ENCODE measurements around the gene TEX2.
"Not testable (repeated sequence)": the region's sequence is repeated elsewhere in the genome, so short reads cannot be mapped to it uniquely, and the experiment has no call there.

Gene TEX2

DNA sequence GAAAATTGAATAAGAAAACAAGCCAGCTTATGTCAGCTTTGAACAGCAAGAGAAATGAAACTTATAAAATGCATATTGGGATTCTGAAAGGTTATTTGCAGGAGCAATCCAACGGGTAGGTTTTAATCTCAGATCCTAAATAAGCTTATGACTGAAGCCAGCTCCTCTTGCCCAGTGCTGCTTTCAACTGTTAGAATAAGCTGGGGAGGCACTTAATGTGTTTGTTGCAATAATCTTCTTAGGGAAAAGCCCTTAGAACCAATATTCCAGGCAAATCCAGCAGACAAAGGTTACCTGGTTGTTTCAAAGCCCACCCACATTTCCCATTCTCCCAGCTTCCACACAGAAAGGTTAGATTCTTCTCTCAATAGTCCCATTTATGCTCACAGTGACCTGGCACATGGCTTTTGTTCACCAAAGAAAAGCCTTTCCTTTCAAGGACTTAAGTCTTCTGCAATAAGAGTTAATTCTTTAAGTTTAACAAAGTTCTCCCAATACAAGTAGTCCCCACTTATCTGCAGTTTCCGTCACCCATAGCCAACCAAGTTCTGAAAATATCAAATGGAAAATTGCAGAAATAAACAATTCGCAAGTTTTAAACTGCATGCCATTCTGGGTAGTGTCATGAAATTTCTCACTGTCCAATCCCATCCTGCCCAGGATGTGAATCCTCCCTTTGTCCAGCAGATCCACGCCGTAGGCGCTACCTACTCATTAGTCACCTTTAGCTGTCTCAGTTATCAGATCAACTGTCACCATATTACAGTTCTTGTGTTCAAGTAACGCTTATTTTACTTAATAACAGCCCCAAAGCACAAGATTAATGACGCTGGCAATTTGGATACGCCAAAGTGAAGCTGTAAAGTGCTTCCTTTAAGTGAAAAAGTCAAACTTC is 5.9 kb downstream of the TEX2 start:
- H3K4me3 ChIP-seq (ENCODE audit: low read length) = no peak overlapping the region
- TF ChIP-seq ZNF274 (IDR thresholded peaks at IDR 0.05; ENCODE audit: low read depth, low read length) = no peak

DNA sequence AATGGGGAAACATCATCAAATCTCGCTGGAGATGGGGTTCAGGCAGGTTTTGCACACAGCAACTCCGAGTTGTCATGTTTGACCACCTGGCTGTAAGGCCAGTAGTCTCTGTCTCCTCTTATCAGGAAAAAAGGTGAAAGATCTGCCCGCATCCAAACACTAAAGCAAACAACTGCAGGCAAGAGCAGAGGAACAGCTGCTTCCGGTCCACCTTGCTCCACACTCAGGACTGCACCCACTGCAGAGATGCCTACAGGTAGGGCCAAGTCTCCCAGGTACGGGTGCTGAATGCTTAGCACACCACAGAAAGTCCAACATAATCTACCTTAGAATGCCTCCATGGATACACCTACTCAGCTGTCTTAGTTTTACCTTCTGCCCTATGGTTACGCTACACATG is 7.3 kb downstream of the TEX2 start:
- no peak overlapping the region for H3K4me3 ChIP-seq (ENCODE audit: low read length)
- TF ChIP-seq ZNF274 (IDR thresholded peaks at IDR 0.05; ENCODE audit: low read depth, low read length) = no peak

DNA sequence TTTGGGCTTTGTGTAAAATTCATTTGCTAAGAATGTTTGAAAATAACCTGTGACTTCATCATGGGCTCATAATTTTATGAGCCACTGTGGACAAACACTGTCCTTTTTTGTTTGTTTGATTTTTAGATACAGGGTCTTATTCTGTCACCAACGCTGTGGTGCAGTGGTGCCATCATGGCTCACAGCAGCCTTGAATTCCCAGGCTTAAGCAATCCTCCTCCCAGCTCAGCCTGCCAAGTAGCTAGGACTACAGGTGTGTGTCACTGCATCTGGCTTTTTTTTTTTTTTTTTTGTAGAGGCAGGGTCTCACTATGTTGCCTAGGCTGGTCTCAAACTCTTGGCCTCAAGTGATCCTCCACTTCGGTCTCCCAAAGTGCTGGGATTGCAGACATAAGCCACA is 8.3 kb downstream of the TEX2 start:
- TF ChIP-seq ZNF274 (IDR thresholded peaks at IDR 0.05; ENCODE audit: low read depth, low read length) = no peak
- H3K4me3 ChIP-seq (ENCODE audit: low read length) = no peak overlapping the region

DNA sequence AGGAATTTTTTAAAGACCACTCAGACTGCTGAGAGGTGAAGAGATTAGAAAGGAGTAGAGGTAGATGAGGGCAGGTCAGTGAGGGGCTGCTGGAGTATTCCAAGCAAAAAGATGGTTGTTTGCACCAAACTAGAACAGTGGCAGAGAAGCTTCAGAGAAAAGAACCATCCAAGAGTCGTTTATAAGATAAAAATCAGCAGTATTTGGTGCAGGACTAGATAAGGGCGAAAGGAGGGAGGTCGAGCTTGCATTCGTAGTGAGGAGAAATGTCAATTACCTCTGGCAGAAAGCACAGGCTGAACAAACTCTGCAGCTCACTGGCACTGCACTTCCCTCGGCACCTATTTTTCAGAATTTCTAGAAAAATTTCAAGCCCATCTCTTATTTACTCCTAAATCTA is 9.6 kb downstream of the TEX2 start:
- H3K4me3 ChIP-seq (ENCODE audit: low read length) = no peak overlapping the region
- no peak for TF ChIP-seq ZNF274 (IDR thresholded peaks at IDR 0.05; ENCODE audit: low read depth, low read length)

DNA sequence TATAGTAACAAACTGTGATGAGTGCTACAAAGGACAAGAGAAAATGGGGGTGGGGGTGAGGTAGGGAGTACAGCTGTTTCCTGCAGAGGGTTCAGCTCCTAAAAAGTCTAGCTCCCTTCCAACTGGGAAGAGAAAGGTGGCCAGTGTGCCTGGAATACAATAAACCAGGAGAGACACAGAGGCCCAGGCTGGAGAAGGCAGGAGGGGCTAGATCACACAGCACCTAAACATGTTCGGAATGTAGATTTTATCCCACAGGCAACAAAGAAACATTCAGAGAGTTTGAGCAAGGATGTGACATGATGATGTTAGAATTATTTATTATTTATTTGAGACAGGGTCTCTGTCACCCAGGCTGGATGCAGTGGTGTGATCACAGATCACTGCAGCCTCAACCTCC is 10.2 kb downstream of the TEX2 start:
- no peak overlapping the region for H3K4me3 ChIP-seq (ENCODE audit: low read length)
- TF ChIP-seq ZNF274 (IDR thresholded peaks at IDR 0.05; ENCODE audit: low read depth, low read length) = no peak

DNA sequence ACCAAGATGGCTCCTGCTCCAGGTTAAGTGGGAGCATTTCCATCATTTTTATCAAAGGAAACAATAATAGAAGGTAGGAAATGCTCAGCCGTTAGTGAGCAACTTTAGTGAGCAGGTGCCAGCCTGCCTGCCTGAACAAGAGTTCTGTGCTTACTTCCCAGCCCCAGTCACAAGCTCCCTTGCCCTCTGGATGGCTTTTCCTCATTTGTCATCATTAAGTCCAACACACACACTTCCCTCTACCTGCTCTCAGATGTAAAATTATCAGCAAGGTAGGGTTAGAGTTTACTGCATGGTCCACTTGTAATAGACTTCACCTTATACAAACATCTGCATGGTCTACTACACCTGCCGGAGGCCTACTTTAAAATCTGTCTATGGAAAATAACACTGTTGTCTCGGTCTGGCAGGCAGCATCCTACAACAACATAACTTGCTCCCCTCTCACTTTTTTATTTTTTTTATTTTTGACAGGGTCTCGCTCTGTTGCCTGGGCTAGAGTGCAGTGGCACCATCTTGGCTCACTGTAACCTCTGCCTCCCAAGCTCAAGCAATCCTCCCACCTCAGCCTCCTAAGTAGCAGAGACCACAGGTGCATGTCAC is 12.7 kb downstream of the TEX2 start:
- H3K4me3 ChIP-seq (ENCODE audit: low read length) = no peak overlapping the region
- TF ChIP-seq ZNF274 (IDR thresholded peaks at IDR 0.05; ENCODE audit: low read depth, low read length) = no peak

DNA sequence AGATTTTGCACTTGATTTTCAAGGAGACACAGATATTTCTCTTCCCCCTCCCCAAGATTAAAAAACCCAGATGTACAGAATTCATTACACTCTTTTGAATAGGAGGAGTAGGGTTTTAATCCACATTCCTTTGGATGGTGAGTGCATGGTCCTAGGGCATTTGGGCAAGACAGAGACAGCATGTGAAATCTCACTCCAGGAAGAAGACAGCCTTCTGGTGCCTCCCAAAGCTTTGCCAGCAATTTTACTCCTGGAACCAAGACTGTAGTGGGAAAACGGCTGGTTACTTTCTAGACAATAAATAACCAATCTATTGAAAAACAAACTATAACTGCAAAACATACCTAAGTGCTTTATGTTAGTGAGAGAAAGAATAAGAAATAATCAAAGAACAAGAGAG is 15.2 kb downstream of the TEX2 start:
- H3K4me3 ChIP-seq (ENCODE audit: low read length) = no peak overlapping the region
- TF ChIP-seq ZNF274 (IDR thresholded peaks at IDR 0.05; ENCODE audit: low read depth, low read length) = no peak

DNA sequence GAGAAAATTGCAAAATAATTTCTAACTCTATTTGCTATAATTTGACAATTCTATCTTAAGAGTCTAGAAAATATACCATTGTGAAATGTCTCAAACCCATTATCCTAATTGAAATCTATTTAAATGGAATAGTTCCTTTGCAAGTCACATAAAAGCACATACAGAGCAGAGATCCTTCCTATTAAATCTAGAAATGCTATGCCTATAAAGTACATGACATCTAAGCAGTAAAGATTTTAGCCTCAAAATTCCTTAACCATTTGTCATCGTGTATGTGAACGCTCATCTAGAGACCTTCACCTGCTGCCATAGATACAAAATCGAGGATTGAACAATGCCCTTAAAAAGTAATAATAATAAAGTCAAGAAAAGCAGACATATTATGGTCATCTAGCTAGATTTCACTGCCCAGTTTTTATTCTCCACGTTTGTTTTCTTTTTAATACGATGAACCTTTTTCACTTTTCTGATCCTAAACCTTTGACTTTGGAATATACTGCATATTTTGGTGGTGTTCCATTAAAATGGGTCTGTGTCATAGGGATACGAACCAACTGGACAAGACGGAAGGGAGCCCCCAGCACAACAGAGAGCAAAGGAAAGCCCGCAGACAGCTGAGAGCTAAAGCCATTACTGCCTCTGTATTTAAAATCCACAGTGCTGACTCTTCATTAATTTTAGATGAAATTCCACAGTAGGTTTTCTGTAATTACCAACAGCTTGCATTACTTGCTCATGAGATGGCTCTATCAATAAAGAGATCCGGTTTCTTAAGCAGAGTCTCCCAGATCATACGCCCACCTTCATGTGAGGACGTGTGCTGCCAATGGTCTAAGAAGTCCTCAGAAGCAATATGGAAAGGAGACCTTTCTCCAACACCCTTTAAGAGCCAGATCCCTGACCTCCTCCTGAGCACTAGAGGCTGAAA is 17.6 kb downstream of the TEX2 start:
- H3K4me3 ChIP-seq (ENCODE audit: low read length) = no peak overlapping the region
- TF ChIP-seq ZNF274 (IDR thresholded peaks at IDR 0.05; ENCODE audit: low read depth, low read length) = no peak

DNA sequence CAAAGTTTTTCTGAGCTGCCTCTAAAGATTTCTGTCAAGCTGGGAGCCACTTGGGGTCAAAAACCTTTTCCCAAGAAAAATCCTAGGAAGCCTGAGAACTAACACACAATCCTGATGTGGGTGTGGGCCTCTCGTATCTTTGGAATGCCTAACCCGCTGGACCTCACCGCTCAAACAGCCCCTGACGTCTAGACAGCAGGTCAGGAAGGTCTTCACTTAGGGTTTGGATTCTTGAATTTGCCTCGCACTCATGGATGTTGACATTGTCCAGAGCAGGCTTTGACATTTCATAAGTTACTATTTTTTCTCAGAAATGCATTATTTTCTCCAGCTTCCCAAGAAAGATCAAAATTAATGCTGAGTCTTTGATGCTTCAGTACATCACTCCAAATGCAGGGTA is 18.9 kb downstream of the TEX2 start:
- no peak for TF ChIP-seq ZNF274 (IDR thresholded peaks at IDR 0.05; ENCODE audit: low read depth, low read length)
- H3K4me3 ChIP-seq (ENCODE audit: low read length) = no peak overlapping the region

DNA sequence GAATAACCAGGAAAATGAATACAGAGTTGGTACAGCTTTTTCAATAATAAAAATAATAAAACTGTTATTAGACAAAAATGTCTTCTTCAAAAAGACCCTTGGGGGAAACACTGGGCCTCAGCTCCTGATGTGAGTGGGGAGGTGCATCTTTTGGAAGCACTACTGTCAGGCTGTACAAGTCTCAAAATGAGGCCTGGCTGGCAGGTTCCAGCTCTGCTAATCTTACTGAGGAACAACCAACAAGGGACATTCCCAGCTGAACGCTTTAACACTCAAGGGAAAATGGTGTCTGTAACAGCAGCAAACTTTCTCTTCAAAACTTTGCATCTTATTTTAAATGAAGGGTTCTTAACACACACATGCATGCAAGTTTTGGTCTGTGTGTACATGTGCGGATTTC is 19.7 kb downstream of the TEX2 start:
- no peak overlapping the region for H3K4me3 ChIP-seq (ENCODE audit: low read length)
- TF ChIP-seq ZNF274 (IDR thresholded peaks at IDR 0.05; ENCODE audit: low read depth, low read length) = no peak

DNA sequence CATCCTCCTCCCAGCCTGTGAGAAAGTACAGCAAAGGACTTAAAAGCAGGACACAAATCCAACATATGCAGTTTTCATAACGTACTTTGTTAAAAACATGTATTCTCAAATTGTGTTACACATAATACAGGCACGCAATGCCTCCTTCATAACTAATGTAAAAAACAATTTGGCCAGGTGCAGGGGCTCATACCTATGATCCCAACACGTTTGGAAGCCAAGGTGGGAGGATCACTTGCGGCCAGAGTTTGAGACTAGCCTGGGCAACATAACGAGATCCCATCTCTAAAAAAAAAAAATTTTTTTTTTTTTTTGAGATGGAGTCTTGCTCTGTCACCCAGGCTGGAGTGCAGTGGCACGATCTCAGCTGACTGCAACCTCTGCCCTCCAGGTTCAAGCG is 20.4 kb downstream of the TEX2 start:
- TF ChIP-seq ZNF274 (IDR thresholded peaks at IDR 0.05; ENCODE audit: low read depth, low read length) = no peak
- H3K4me3 ChIP-seq (ENCODE audit: low read length) = no peak overlapping the region

DNA sequence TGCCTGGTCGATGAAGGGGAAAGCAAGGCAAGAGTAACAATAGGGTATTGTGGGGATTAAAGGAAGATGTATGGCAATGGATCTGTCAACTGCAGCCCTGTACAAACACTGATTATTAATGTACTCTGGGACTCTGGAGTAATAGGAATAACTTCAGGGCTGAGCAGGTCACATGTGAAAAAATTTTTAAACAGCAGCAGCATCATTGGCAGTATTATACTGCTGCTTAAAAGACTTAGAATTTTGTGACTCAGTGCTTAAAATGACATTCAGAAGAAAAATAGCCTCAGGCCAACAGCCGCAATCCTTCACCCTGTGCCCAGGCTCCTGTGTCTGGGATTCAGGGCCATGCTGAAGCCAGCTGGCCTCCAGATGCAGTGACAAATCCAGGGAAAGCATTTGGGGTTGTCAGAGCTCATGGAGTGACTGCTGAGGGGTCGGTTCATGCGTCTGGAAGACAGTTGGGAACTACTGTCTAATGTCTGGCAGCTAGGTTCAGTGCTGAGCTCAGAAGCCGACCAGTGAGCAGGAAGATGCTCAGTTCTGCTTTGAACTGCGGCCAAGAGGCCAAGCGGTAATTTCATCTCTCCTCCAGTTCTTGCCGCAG is 22.2 kb downstream of the TEX2 start:
- TF ChIP-seq ZNF274 (IDR thresholded peaks at IDR 0.05; ENCODE audit: low read depth, low read length) = no peak
- H3K4me3 ChIP-seq (ENCODE audit: low read length) = no peak overlapping the region

DNA sequence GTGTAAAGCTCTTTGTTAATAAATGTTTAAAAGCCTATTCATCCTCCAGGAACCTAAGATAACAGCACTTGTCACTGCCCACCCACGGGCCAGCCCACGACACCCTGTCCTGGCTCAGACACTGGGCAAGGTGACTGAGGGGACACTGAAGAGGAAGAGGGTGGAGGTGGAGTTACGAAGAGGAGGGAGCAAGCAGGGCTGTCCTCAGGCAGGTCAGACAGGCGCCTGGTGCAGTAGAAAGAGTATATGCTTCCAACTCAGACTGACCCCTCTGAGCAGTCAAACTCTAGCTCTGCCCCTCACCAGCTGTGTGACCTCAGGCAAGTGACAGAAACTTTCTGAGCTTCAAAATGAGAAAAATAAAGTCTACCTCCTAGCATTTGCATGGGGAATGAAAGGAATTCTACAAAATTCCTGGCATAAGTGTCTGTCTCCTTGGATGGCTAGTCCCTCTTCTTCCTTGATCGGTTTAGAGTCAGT is 22.8 kb downstream of the TEX2 start:
- no peak for TF ChIP-seq ZNF274 (IDR thresholded peaks at IDR 0.05; ENCODE audit: low read depth, low read length)
- no peak overlapping the region for H3K4me3 ChIP-seq (ENCODE audit: low read length)

DNA sequence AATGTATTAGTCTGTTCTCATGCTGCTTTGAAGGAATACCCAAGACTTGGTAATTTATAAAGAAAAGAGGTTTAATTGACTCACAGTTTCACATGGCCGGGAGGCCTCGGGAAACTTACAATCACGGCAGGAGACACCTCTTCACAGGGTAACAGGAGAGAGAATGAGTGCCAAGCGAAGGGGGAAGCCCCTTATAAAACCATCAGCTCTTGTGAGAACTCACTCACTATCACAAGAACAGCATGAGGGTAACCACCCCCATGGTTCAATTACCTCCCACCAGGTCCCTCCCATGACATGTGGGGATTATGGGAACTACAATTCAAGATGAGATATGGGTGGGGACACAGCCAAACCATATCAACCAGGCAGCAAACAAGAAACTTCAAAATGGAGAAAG is 24.6 kb downstream of the TEX2 start:
- H3K4me3 ChIP-seq (ENCODE audit: low read length) = not testable (repeated sequence)
